ENCODE measurements around the gene TKTL2.
"Not testable (repeated sequence)": the region's sequence is repeated elsewhere in the genome, so short reads cannot be mapped to it uniquely, and the experiment has no call there.

TKTL2 gene

DNA sequence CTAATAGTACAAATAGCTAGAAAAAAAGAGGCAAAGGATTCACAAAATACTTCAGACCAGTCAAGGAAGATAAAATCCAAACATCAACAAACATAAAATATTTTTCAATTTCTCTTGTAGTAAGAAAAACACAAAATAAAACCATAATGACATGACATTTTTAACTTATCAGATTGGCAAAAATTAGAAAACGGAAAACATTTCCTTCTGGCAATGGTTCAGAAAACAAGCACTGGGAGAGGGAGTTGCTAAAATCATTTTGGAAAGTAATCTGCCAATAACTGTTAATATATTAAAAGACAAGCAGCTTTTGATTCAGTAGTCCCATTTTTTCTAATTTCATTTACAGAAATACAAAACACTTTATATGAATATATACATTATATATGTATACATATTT lies 26.1 kb downstream of the TKTL2 start:
- Histone ChIP-seq H3K4me3 (ENCODE audit: low read length) (no peak overlapping the region), H3K36me3 (ENCODE audit: control insufficient read depth, insufficient read depth, low read length) (no peaks in the 10 kb centered on the region), H3K4me1 (ENCODE audit: control insufficient read depth, insufficient read depth, low read length) (no peaks in the 10 kb centered on the region), H3K27ac (ENCODE audit: low read length) (no peak overlapping the region), H3K27me3 (ENCODE audit: control insufficient read depth, insufficient read depth, low read length) (no peaks in the 10 kb centered on the region), H3K9me3 (ENCODE audit: control insufficient read depth, insufficient read depth, low read length) (no peaks in the 10 kb centered on the region)
- WGBS (ENCODE audit: insufficient coverage, insufficient read length), result no CpG with 5 or more reads among the region's 1 CpG
- DNase-seq (ENCODE audit: low read depth, low spot score), result no peak

DNA sequence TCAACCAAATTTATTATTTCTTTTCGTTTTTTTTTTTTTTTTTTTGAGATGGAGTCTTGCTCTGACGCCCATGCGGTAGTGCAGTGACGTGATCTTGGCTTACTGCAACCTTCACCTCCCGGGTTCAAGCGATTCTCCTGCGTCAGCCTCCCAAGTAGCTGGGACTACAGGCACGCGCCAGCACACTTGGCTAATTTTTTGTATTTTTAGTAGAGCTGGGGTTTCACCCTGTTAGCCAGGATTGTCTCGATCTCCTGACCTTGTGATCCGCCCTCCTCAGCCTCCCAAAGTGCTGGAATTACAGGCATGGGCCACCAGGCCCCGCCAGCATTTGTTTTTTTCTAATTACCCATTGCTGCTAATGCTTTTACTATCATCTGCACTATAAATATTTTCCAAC lies 26.5 kb downstream of the TKTL2 start:
- no CpG with 5 or more reads among the region's 12 CpGs for WGBS (ENCODE audit: insufficient coverage, insufficient read length)
- H3K27me3 ChIP-seq (ENCODE audit: control insufficient read depth, insufficient read depth, low read length); H3K4me1 ChIP-seq (ENCODE audit: control insufficient read depth, insufficient read depth, low read length); DNase-seq (ENCODE audit: low read depth, low spot score); H3K36me3 ChIP-seq (ENCODE audit: control insufficient read depth, insufficient read depth, low read length); H3K9me3 ChIP-seq (ENCODE audit: control insufficient read depth, insufficient read depth, low read length); H3K4me3 ChIP-seq (ENCODE audit: low read length); H3K27ac ChIP-seq (ENCODE audit: low read length): not testable (repeated sequence)

DNA sequence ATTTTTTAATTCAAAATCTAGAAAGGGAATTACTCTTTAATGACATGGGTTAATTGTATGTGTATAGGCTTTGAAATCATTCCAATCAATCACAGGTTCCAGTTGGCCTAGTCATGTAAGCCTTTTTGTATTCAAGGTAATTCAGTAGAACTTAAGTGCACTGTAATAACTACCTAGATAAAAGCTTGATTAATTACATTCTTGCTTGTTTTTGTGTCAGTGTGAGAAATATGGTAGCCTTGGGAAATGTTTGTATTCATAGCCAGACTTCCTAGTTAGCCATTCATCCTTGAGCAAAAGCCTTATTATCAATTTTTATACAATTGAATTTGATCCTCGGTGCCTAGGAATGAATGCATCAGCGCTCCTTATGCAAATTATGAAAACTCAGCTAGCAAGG lies 33.5 kb downstream of the TKTL2 start:
- H3K36me3 ChIP-seq (ENCODE audit: control insufficient read depth, insufficient read depth, low read length), result no peaks in the 10 kb centered on the region
- no peaks in the 10 kb centered on the region for H3K9me3 ChIP-seq (ENCODE audit: control insufficient read depth, insufficient read depth, low read length)
- H3K4me1 ChIP-seq (ENCODE audit: control insufficient read depth, insufficient read depth, low read length), result no peaks in the 10 kb centered on the region
- H3K27ac ChIP-seq (ENCODE audit: low read length), result no peak overlapping the region
- DNase-seq (ENCODE audit: low read depth, low spot score), result no peak
- no peaks in the 10 kb centered on the region for H3K27me3 ChIP-seq (ENCODE audit: control insufficient read depth, insufficient read depth, low read length)
- no CpG with 5 or more reads among the region's 2 CpGs for WGBS (ENCODE audit: insufficient coverage, insufficient read length)
- H3K4me3 ChIP-seq (ENCODE audit: low read length), result no peak overlapping the region
